PFSK-1 (cell line): ENCODE measurements around the gene VPS13D.

ENCODE experiments used
- POLR2AphosphoS5 ChIP-seq: IDR thresholded peaks from 2 replicates; pipeline ENCODE4 v1.6.1; 2012; ENCODE audit warnings: low read depth, mild to moderate bottlenecking, control low read depth, low read length, moderate library complexity
- REST ChIP-seq, 2 experiments: IDR thresholded peaks; 2 replicates each; pipeline versions ENCODE4 v1.6.1 to v1.8.0; 2011 to 2012; ENCODE audit warnings: low read depth in 2 of 2, low read length in 2 of 2, control low read depth in 1 of 2, inconsistent platforms in 1 of 2, mild to moderate bottlenecking in 1 of 2, moderate library complexity in 1 of 2; ENCODE audit not compliant: insufficient read depth in 1 of 2
- TAF1 ChIP-seq: IDR thresholded peaks from 2 replicates; pipeline ENCODE4 v1.6.1; 2012; ENCODE audit warnings: low read length, control low read depth, borderline replicate concordance; ENCODE audit not compliant: insufficient read depth

DNA sequence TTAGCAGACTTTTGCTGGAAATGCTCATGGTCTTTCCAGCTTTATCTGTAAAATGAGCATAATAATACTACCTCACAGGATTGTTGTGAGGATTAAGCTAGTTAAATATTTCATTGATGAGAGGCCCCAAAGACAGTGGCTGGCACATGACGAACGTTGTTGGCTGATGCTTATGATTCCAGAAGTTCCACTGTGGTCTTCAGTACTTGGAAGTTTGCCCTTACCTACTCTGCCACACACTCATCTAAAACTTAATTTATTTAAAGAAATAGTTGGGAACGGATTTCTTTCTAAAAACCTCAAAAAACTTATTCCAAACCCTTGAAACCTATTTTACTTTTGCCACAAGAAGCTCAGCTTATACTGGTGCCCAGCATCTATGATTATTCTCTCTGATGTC, 217.5 kb downstream of the VPS13D start:
- TF ChIP-seq POLR2AphosphoS5 = no peak
- no peak for TF ChIP-seq TAF1
- no peak for TF ChIP-seq REST (IDR thresholded peaks at IDR 0.05; ENCODE audit: insufficient read depth in 1 of 2, low read depth in 2 of 2, low read length in 2 of 2)
